DOHH2 (cell line): ENCODE measurements around the gene ELFN1.

ENCODE experiments used
- H3F3A ChIP-seq: fragments of 200-600 bp; sonication (generic), shearing (Covaris generic); 2 replicates; pipeline ENCODE4 v1.6.0; 2016; ENCODE audit warnings: antibody characterized with exemption, mild to moderate bottlenecking; ENCODE audit not compliant: control insufficient read depth, insufficient read depth
- H3K27ac ChIP-seq: fragments of 200-600 bp; sonication (generic); 2 replicates; pipeline ENCODE4 v1.5.1; 2014; ENCODE audit warnings: low read depth, mild to moderate bottlenecking, low read length, moderate library complexity
- H3K27me3 ChIP-seq: fragments of 200-600 bp; sonication (generic); 2 replicates; pipeline ENCODE4 v1.6.1; 2014; ENCODE audit warnings: mild to moderate bottlenecking, low read length, mixed read lengths; ENCODE audit not compliant: control insufficient read depth
- H3K36me3 ChIP-seq: fragments of 200-600 bp; sonication (generic); 2 replicates; pipeline ENCODE4 v1.6.1; 2014; ENCODE audit warnings: mild to moderate bottlenecking, low read length, moderate library complexity, mixed read lengths; ENCODE audit not compliant: control insufficient read depth
- H3K4me1 ChIP-seq: fragments of 200-600 bp; sonication (generic); 2 replicates; pipeline ENCODE4 v1.6.1; 2014; ENCODE audit warnings: mild to moderate bottlenecking, low read length, mixed read lengths; ENCODE audit not compliant: control insufficient read depth
- H3K4me2 ChIP-seq: fragments of 200-600 bp; sonication (generic); 2 replicates; pipeline ENCODE4 v1.6.0; 2014; ENCODE audit warnings: mild to moderate bottlenecking, low read length, moderate library complexity
- H3K4me3 ChIP-seq: fragments of 200-600 bp; sonication (generic); 2 replicates; pipeline ENCODE4 v1.5.1; 2014; ENCODE audit warnings: mild to moderate bottlenecking, low read length, mixed read lengths
- H3K79me2 ChIP-seq: fragments of 200-600 bp; sonication (generic); 2 replicates; pipeline ENCODE4 v1.6.1; 2014; ENCODE audit warnings: mild to moderate bottlenecking, low read length, mixed read lengths; ENCODE audit not compliant: control insufficient read depth
- H3K9me2 ChIP-seq: fragments of 200-600 bp; sonication (generic); replicated peaks from 2 replicates; pipeline ENCODE4 v1.6.1; 2014; ENCODE audit warnings: mild to moderate bottlenecking, low read length, mixed read lengths; ENCODE audit not compliant: control insufficient read depth
- H3K9me3 ChIP-seq: fragments of 200-600 bp; sonication (generic); 2 replicates; pipeline ENCODE4 v1.6.1; 2014; ENCODE audit warnings: antibody characterized with exemption, low read length, mixed read lengths; ENCODE audit not compliant: control insufficient read depth, insufficient read depth
- H4K20me1 ChIP-seq: fragments of 200-600 bp; sonication (generic); 2 replicates; pipeline ENCODE4 v1.6.0; 2014; ENCODE audit warnings: low read depth, mild to moderate bottlenecking, antibody characterized with exemption, low read length, moderate library complexity; ENCODE audit not compliant: control insufficient read depth, insufficient read depth
- CTCF ChIP-seq: fragments of 200-600 bp; sonication (generic); IDR thresholded peaks from one replicate; pipeline ENCODE4 v1.5.1; 2014; ENCODE audit warnings: antibody characterized with exemption, mild to moderate bottlenecking, low read depth, low read length; ENCODE audit not compliant: poor library complexity, severe bottlenecking
- EZH2phosphoT487 ChIP-seq: fragments of 200-600 bp; sonication (generic); IDR thresholded peaks from 2 replicates; pipeline ENCODE4 v1.6.1; 2017; ENCODE audit warnings: borderline replicate concordance, mild to moderate bottlenecking, antibody characterized with exemption, low read length, moderate library complexity, mixed read lengths

Gene ELFN1

GRCh38 chr7:1740214-1740613, 70.1 kb downstream of the ELFN1 start:
- peaks cover 11% of the 10 kb centered on the region for H3K4me1 ChIP-seq
- H4K20me1 ChIP-seq = 0 out of 2 replicates have a peak, but pooled peaks cover 6% of the 10 kb centered on the region
- H3K9me2 ChIP-seq = no peaks in the 10 kb centered on the region
- no peaks in the 10 kb centered on the region for H3K36me3 ChIP-seq
- no peaks in the 10 kb centered on the region; the same call in 1 of the 2 replicates for H3K27me3 ChIP-seq
- no peaks in the 10 kb centered on the region for H3K9me3 ChIP-seq
- no peak overlapping the region for H3K27ac ChIP-seq
- H3K4me3 ChIP-seq = no peak overlapping the region
- H3K4me2 ChIP-seq = no peak overlapping the region
- no peaks in the 10 kb centered on the region for H3F3A ChIP-seq
- TF ChIP-seq CTCF (no peak), EZH2phosphoT487 (no peak)
- H3K79me2 ChIP-seq = no peaks in the 10 kb centered on the region

GRCh38 chr7:1741246-1741645, 71.2 kb downstream of the ELFN1 start:
- H4K20me1 ChIP-seq = 0 out of 2 replicates have a peak, but pooled peaks cover 6% of the 10 kb centered on the region
- no peak overlapping the region for H3K27ac ChIP-seq
- H3K4me2 ChIP-seq = no peak overlapping the region
- TF ChIP-seq CTCF = no peak
- no peak for TF ChIP-seq EZH2phosphoT487
- no peak overlapping the region for H3K4me3 ChIP-seq
- no peaks in the 10 kb centered on the region; the same call in 1 of the 2 replicates for H3K27me3 ChIP-seq
- H3K9me2 ChIP-seq = no peaks in the 10 kb centered on the region
- H3F3A ChIP-seq = no peaks in the 10 kb centered on the region
- peaks cover 9% of the 10 kb centered on the region for H3K4me1 ChIP-seq
- no peaks in the 10 kb centered on the region for H3K79me2 ChIP-seq
- H3K9me3 ChIP-seq = no peaks in the 10 kb centered on the region
- H3K36me3 ChIP-seq = no peaks in the 10 kb centered on the region

- H3K79me2 ChIP-seq = no peaks in the 10 kb centered on the region
- no peak for TF ChIP-seq EZH2phosphoT487
- TF ChIP-seq CTCF = no peak
- no peak overlapping the region for H3K27ac ChIP-seq
- H3K9me2 ChIP-seq = no peaks in the 10 kb centered on the region
- H3K36me3 ChIP-seq = no peaks in the 10 kb centered on the region
- H3K4me3 ChIP-seq = no peak overlapping the region
- H3K9me3 ChIP-seq = no peaks in the 10 kb centered on the region
- H4K20me1 ChIP-seq = 0 out of 2 replicates have a peak, but pooled peaks cover 6% of the 10 kb centered on the region
- H3K27me3 ChIP-seq = no peaks in the 10 kb centered on the region; the same call in 1 of the 2 replicates
- no peak overlapping the region for H3K4me2 ChIP-seq
- no peaks in the 10 kb centered on the region for H3F3A ChIP-seq
- peaks cover 7% of the 10 kb centered on the region for H3K4me1 ChIP-seq
Observed at GRCh38 chr7:1741751-1742554, 71.9 kb downstream of the ELFN1 start.
